Hepatocyte (in vitro differentiated cells): ENCODE results near the gene PHKG2.

Experiments used
- EZH2 ChIP-seq: fragments of 200-600 bp; sonication (generic); IDR thresholded peaks from 2 replicates; pipeline ENCODE4 v1.6.1; 2016; ENCODE audit warnings: antibody characterized with exemption, mild to moderate bottlenecking, borderline replicate concordance
- EZH2phosphoT487 ChIP-seq: fragments of 200-600 bp; sonication (generic); IDR thresholded peaks from one replicate; pipeline ENCODE4 v1.6.1; 2018; ENCODE audit warnings: antibody characterized with exemption, mild to moderate bottlenecking, low read depth, moderate library complexity; ENCODE audit not compliant: unreplicated experiment, severe bottlenecking
- TF ChIP-seq, protein P1 (sequence below): fragments of 200-600 bp; sonication (generic); IDR thresholded peaks from 2 replicates; pipeline ENCODE4 v1.5.1; 2016; ENCODE audit warnings: antibody characterized with exemption, mild to moderate bottlenecking; ENCODE audit not compliant: poor library complexity

DNA sequence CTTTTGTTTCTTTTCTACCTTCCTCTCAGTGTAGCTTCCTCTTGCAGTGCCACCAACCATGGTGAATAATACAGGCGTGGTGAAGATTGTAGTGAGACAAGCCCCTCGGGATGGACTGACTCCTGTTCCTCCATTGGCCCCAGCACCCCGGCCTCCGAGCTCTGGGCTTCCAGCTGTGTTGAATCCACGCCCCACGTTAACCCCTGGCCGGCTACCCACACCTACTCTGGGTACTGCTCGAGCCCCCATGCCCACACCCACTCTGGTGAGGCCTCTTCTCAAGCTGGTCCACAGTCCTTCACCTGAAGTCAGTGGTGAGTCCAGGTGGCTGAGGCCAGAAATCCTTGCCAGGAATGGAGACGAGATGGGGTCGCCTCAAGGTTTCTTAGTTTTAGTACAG lies 25.3 kb upstream of the PHKG2 start:
- TF ChIP-seq, protein P1, sequence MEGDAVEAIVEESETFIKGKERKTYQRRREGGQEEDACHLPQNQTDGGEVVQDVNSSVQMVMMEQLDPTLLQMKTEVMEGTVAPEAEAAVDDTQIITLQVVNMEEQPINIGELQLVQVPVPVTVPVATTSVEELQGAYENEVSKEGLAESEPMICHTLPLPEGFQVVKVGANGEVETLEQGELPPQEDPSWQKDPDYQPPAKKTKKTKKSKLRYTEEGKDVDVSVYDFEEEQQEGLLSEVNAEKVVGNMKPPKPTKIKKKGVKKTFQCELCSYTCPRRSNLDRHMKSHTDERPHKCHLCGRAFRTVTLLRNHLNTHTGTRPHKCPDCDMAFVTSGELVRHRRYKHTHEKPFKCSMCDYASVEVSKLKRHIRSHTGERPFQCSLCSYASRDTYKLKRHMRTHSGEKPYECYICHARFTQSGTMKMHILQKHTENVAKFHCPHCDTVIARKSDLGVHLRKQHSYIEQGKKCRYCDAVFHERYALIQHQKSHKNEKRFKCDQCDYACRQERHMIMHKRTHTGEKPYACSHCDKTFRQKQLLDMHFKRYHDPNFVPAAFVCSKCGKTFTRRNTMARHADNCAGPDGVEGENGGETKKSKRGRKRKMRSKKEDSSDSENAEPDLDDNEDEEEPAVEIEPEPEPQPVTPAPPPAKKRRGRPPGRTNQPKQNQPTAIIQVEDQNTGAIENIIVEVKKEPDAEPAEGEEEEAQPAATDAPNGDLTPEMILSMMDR: no peak
- no peak for TF ChIP-seq EZH2
- TF ChIP-seq EZH2phosphoT487: no peak
